ENCODE results near the gene C2orf49. TPM values are rescaled to one million over a fixed set of nuclear protein-coding genes. Genes with fewer than 3 reads are reported as not detected.

C2orf49 gene
- total RNA-seq, 2 experiments from 2014 or later = 19.3 to 27.8 TPM

GRCh38 chr2:105301646-105302045, 35.7 kb upstream of the C2orf49 start:
- peaks cover 19% of the 10 kb centered on the region for H3K4me1 Mint-ChIP-seq
- ATAC-seq = no peak
- H3K27me3 Mint-ChIP-seq = no peaks in the 10 kb centered on the region
- H3K27ac Mint-ChIP-seq = no peak overlapping the region
- H3K4me3 Mint-ChIP-seq = no peak overlapping the region
- intact Hi-C loops (cut with DNase I, micrococcal nuclease) = no loop called here
- ChIA-PET POLR2A (no interaction called here), CTCF (interaction anchor here (0.7 to 2.1 kb wide), 2 partner anchors 13 to 710 kb away, joined by 3 to 5 read pairs; no protein-coding TSS in a partner anchor)
- no peaks in the 10 kb centered on the region for H3K9me3 Mint-ChIP-seq (ENCODE audit: low read depth)
- peaks cover 22% of the 10 kb centered on the region for H3K36me3 Mint-ChIP-seq (ENCODE audit: low read depth)
- peak; percentile 24 for DNase-seq

GRCh38 chr2:105307146-105307545, 30.2 kb upstream of the C2orf49 start:
- no peak overlapping the region for H3K27ac Mint-ChIP-seq
- no peaks in the 10 kb centered on the region for H3K27me3 Mint-ChIP-seq
- POLR2A ChIA-PET = no interaction called here
- H3K4me1 Mint-ChIP-seq = peaks cover 22% of the 10 kb centered on the region
- intact Hi-C loops (cut with DNase I, micrococcal nuclease) = no loop called here
- peaks cover 31% of the 10 kb centered on the region for H3K36me3 Mint-ChIP-seq (ENCODE audit: low read depth)
- CTCF ChIA-PET = no interaction called here
- H3K9me3 Mint-ChIP-seq (ENCODE audit: low read depth) = no peaks in the 10 kb centered on the region
- ATAC-seq (no peak), DNase-seq (no peak)
- H3K4me3 Mint-ChIP-seq = no peak overlapping the region

GRCh38 chr2:105307550-105307949, 29.8 kb upstream of the C2orf49 start:
- ATAC-seq (no peak), DNase-seq (no peak)
- H3K27ac Mint-ChIP-seq = no peak overlapping the region
- H3K4me1 Mint-ChIP-seq = peaks cover 20% of the 10 kb centered on the region
- peaks cover 31% of the 10 kb centered on the region for H3K36me3 Mint-ChIP-seq (ENCODE audit: low read depth)
- H3K27me3 Mint-ChIP-seq = no peaks in the 10 kb centered on the region
- POLR2A ChIA-PET = no interaction called here
- H3K9me3 Mint-ChIP-seq (ENCODE audit: low read depth) = no peaks in the 10 kb centered on the region
- CTCF ChIA-PET = no interaction called here
- H3K4me3 Mint-ChIP-seq = no peak overlapping the region
- intact Hi-C loops (cut with DNase I, micrococcal nuclease) = no loop called here

- ATAC-seq = no peak
- no peak overlapping the region for H3K4me3 Mint-ChIP-seq
- CTCF ChIA-PET = no interaction called here
Measured at GRCh38 chr2:105307962-105308361, 29.4 kb upstream of the C2orf49 start.

GRCh38 chr2:105308382-105309146, 28.8 kb upstream of the C2orf49 start:
- intact Hi-C loops (cut with DNase I, micrococcal nuclease) = no loop called here
- Mint-ChIP-seq H3K27ac (peak overlapping the region; percentile 35), H3K9me3 (ENCODE audit: low read depth) (no peaks in the 10 kb centered on the region), H3K36me3 (ENCODE audit: low read depth) (peaks cover 28% of the 10 kb centered on the region), H3K4me3 (no peak overlapping the region), H3K4me1 (peaks cover 18% of the 10 kb centered on the region), H3K27me3 (no peaks in the 10 kb centered on the region)
- POLR2A ChIA-PET = no interaction called here
- DNase-seq = no peak
- no peak for ATAC-seq
- CTCF ChIA-PET = no interaction called here

More at GRCh38 chr2:105307962-105308361, 29.4 kb upstream of the C2orf49 start:
- Mint-ChIP-seq H3K27me3 (no peaks in the 10 kb centered on the region), H3K36me3 (ENCODE audit: low read depth) (peaks cover 29% of the 10 kb centered on the region), H3K4me1 (peaks cover 19% of the 10 kb centered on the region), H3K27ac (no peak overlapping the region), H3K9me3 (ENCODE audit: low read depth) (no peaks in the 10 kb centered on the region)
- POLR2A ChIA-PET = no interaction called here
- no peak for DNase-seq
- intact Hi-C loops (cut with DNase I, micrococcal nuclease) = no loop called here

GRCh38 chr2:105309147-105309545, 28.2 kb upstream of the C2orf49 start:
- POLR2A ChIA-PET = no interaction called here
- no peak for ATAC-seq
- intact Hi-C loops (cut with DNase I, micrococcal nuclease) = no loop called here
- no peaks in the 10 kb centered on the region for H3K9me3 Mint-ChIP-seq (ENCODE audit: low read depth)
- CTCF ChIA-PET = interaction anchor here (0.5 to 1.0 kb wide), 3 partner anchors 15 to 194 kb away, joined by 3 to 4 read pairs (median 3); no protein-coding TSS in a partner anchor
- H3K4me1 Mint-ChIP-seq = peaks cover 19% of the 10 kb centered on the region
- peaks cover 26% of the 10 kb centered on the region for H3K36me3 Mint-ChIP-seq (ENCODE audit: low read depth)
- DNase-seq = no peak
- H3K27me3 Mint-ChIP-seq = no peaks in the 10 kb centered on the region
- H3K4me3 Mint-ChIP-seq = no peak overlapping the region
- H3K27ac Mint-ChIP-seq = no peak overlapping the region

GRCh38 chr2:105313877-105314276, 23.5 kb upstream of the C2orf49 start:
- DNase-seq (no peak), ATAC-seq (no peak)
- Mint-ChIP-seq H3K9me3 (ENCODE audit: low read depth) (no peaks in the 10 kb centered on the region), H3K27ac (no peak overlapping the region), H3K4me1 (peaks cover 28% of the 10 kb centered on the region), H3K36me3 (ENCODE audit: low read depth) (peaks cover 10% of the 10 kb centered on the region), H3K27me3 (no peaks in the 10 kb centered on the region), H3K4me3 (no peak overlapping the region)
- intact Hi-C loops (cut with DNase I, micrococcal nuclease) = no loop called here
- CTCF ChIA-PET = no interaction called here
- POLR2A ChIA-PET = no interaction called here

GRCh38 chr2:105315314-105315713, 22.0 kb upstream of the C2orf49 start:
- Mint-ChIP-seq H3K9me3 (ENCODE audit: low read depth) (no peaks in the 10 kb centered on the region), H3K27ac (no peak overlapping the region), H3K36me3 (ENCODE audit: low read depth) (peaks cover 5% of the 10 kb centered on the region), H3K27me3 (no peaks in the 10 kb centered on the region), H3K4me1 (peaks cover 28% of the 10 kb centered on the region), H3K4me3 (no peak overlapping the region)
- DNase-seq (no peak), ATAC-seq (peak; percentile 36)
- intact Hi-C loops (cut with DNase I, micrococcal nuclease) = no loop called here
- ChIA-PET CTCF (interaction anchor here (0.7 to 0.9 kb wide), 2 partner anchors 13 to 194 kb away, joined by 3 read pairs; no protein-coding TSS in a partner anchor), POLR2A (no interaction called here)

GRCh38 chr2:105317937-105318336, 19.4 kb upstream of the C2orf49 start:
- no peak for ATAC-seq
- Mint-ChIP-seq H3K4me3 (no peak overlapping the region), H3K36me3 (ENCODE audit: low read depth) (peaks cover 4% of the 10 kb centered on the region)

GRCh38 chr2:105320651-105321215, 16.6 kb upstream of the C2orf49 start:
- intact Hi-C loops (cut with DNase I, micrococcal nuclease) = no loop called here
- POLR2A ChIA-PET = no interaction called here
- Mint-ChIP-seq H3K36me3 (ENCODE audit: low read depth) (peaks cover 14% of the 10 kb centered on the region), H3K9me3 (ENCODE audit: low read depth) (no peaks in the 10 kb centered on the region), H3K4me1 (peaks cover 45% of the 10 kb centered on the region), H3K27ac (no peak overlapping the region), H3K4me3 (no peak overlapping the region), H3K27me3 (no peaks in the 10 kb centered on the region)
- ATAC-seq = no peak
- DNase-seq = no peak
- CTCF ChIA-PET = no interaction called here

More at GRCh38 chr2:105317937-105318336, 19.4 kb upstream of the C2orf49 start:
- no peak for DNase-seq
- ChIA-PET POLR2A (no interaction called here), CTCF (interaction anchor here (0.6 to 1.2 kb wide), 2 partner anchors 51 to 236 kb away, joined by 3 read pairs; no protein-coding TSS in a partner anchor)
- H3K27me3 Mint-ChIP-seq = no peaks in the 10 kb centered on the region
- intact Hi-C loops (cut with DNase I, micrococcal nuclease) = no loop called here
- no peak overlapping the region for H3K27ac Mint-ChIP-seq
- peaks cover 33% of the 10 kb centered on the region for H3K4me1 Mint-ChIP-seq
- no peaks in the 10 kb centered on the region for H3K9me3 Mint-ChIP-seq (ENCODE audit: low read depth)

- Mint-ChIP-seq H3K36me3 (ENCODE audit: low read depth) (peaks cover 14% of the 10 kb centered on the region), H3K9me3 (ENCODE audit: low read depth) (no peaks in the 10 kb centered on the region), H3K27me3 (no peaks in the 10 kb centered on the region), H3K4me1 (peaks cover 49% of the 10 kb centered on the region), H3K4me3 (no peak overlapping the region), H3K27ac (no peak overlapping the region)
- CTCF ChIA-PET = interaction anchor here (1.2 to 1.5 kb wide), 3 partner anchors 9 to 29 kb away, joined by 3 to 6 read pairs (median 4); no protein-coding TSS in a partner anchor
- POLR2A ChIA-PET = no interaction called here
- DNase-seq = no peak
- peak; percentile 69 for ATAC-seq
- intact Hi-C loops (cut with DNase I, micrococcal nuclease) = no loop called here
Measured at GRCh38 chr2:105321875-105322646, 15.3 kb upstream of the C2orf49 start.

Measured in activated CD4-positive, alpha-beta T cell treated with anti-CD3 and anti-CD28 coated beads for 36 hours (primary cell).